Endothelial cell (in vitro differentiated cells): ENCODE results near the gene PODNL1. TPM values are rescaled to one million over a fixed set of nuclear protein-coding genes. Genes with fewer than 3 reads are reported as not detected.
A peak's percentile ranks its signal among the peaks of the same experiment; 100 is the strongest.

Experiments used
- DNase-seq: peaks from one replicate; pipeline ENCODE4 v3.0.0; 2021; ENCODE audit warnings: low spot score
- H3K27ac Mint-ChIP-seq: one replicate; pipeline ENCODE4 v1.8.0; 2021; ENCODE audit warnings: mixed read lengths, inconsistent platforms; ENCODE audit not compliant: unreplicated experiment
- H3K27me3 Mint-ChIP-seq: one replicate; pipeline ENCODE4 v1.8.0; 2021; ENCODE audit warnings: mild to moderate bottlenecking, moderate library complexity, mixed read lengths, inconsistent platforms; ENCODE audit not compliant: unreplicated experiment
- H3K36me3 Mint-ChIP-seq: one replicate; pipeline ENCODE4 v1.8.0; 2021; ENCODE audit warnings: mild to moderate bottlenecking, low read depth, mixed read lengths, inconsistent platforms; ENCODE audit not compliant: unreplicated experiment
- H3K4me1 Mint-ChIP-seq: one replicate; pipeline ENCODE4 v1.8.0; 2021; ENCODE audit warnings: mild to moderate bottlenecking, mixed read lengths, inconsistent platforms; ENCODE audit not compliant: unreplicated experiment
- H3K4me3 Mint-ChIP-seq: one replicate; pipeline ENCODE4 v1.8.0; 2021; ENCODE audit warnings: mild to moderate bottlenecking, mixed read lengths, inconsistent platforms; ENCODE audit not compliant: unreplicated experiment
- H3K9me3 Mint-ChIP-seq: one replicate; pipeline ENCODE4 v1.8.0; 2021; ENCODE audit warnings: mixed read lengths, inconsistent platforms; ENCODE audit not compliant: unreplicated experiment
- CTCF ChIP-seq: fragments of 200-600 bp; sonication (generic); IDR thresholded peaks from one replicate; pipeline ENCODE4 v1.5.0; 2021; ENCODE audit warnings: antibody characterized with exemption; ENCODE audit not compliant: unreplicated experiment
- total RNA-seq: library from RNA; stranded (reverse); fragmentation: NEBNext Ultra II Directional; extraction: Animal tissue kit (Norgen Biotek cat#: 25700); gene quantifications from one replicate; pipeline ENCODE4 v1.2.1, GENCODE V29; 2021; ENCODE audit not compliant: unreplicated experiment

PODNL1 gene
- total RNA-seq, 1 donor from 2014 or later = not detected

DNA sequence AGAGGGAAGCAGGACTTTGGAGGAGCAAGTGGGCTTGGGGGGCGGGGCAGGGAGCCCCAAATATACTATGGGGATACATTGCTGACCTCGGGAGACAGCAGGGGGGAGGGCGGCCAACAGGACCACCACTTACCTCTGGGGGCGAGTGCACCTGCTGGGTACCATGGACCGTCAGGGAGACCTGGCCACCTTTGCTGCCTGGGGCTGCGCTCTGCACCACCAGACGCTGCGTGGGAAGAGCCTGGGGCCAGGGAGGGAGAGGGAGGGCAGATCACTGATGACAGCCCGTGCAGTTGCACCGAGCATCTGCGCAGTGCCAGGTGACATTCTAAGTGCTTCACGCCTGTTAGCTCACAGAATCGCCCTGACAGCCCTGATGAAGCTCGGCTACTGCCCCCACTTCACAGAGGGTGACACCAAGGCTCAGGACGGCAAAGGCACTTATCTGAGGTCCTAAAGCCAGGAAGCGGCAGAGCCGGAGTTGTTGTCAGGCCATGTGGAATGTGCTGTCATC, 43.8 kb upstream of the PODNL1 start:
- Mint-ChIP-seq H3K27ac (no peak overlapping the region), H3K4me1 (peaks cover 11% of the 10 kb centered on the region)

GRCh38 chr19:13981467-13981866, 43.2 kb upstream of the PODNL1 start:
- H3K27ac Mint-ChIP-seq = no peak overlapping the region
- H3K27me3 Mint-ChIP-seq = peaks cover 9% of the 10 kb centered on the region
- TF ChIP-seq CTCF = no peak
- no peak for DNase-seq
- peaks cover 7% of the 10 kb centered on the region for H3K4me1 Mint-ChIP-seq
- H3K36me3 Mint-ChIP-seq = no peaks in the 10 kb centered on the region
- H3K9me3 Mint-ChIP-seq = no peaks in the 10 kb centered on the region
- no peak overlapping the region for H3K4me3 Mint-ChIP-seq

More for the DNA sequence above, 43.8 kb upstream of the PODNL1 start:
- Mint-ChIP-seq H3K27me3 (peaks cover 12% of the 10 kb centered on the region), H3K36me3 (no peaks in the 10 kb centered on the region), H3K4me3 (no peak overlapping the region), H3K9me3 (no peaks in the 10 kb centered on the region)
- TF ChIP-seq CTCF = no peak
- DNase-seq = no peak

DNA sequence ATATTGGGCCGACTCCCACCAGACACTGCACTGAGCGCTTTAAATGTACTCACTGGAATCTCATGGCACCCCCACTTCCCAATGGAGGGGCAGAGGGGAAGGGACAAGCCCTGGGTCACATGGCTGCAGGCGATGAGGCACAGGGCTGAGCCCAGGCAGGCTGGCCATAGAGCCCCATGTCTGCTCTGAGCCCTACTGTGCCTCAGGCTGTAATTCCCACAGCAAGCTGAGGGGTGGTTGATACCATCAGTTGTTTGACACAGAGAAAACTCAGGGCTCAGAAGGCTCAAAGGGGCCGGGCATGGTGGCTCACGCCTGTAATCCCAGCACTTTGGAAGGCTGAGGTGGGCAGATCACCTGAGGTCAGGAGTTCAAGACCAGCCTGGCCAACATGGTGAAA, 42.8 kb upstream of the PODNL1 start:
- Mint-ChIP-seq H3K9me3 (no peaks in the 10 kb centered on the region), H3K4me3 (no peak overlapping the region), H3K4me1 (peaks cover 5% of the 10 kb centered on the region), H3K36me3 (no peaks in the 10 kb centered on the region), H3K27me3 (peaks cover 11% of the 10 kb centered on the region), H3K27ac (peak overlapping the region; percentile 36)
- DNase-seq = no peak
- TF ChIP-seq CTCF = no peak

- TF ChIP-seq CTCF = no peak
- Mint-ChIP-seq H3K36me3 (peaks cover 4% of the 10 kb centered on the region), H3K4me1 (peaks cover 5% of the 10 kb centered on the region), H3K27ac (no peak overlapping the region), H3K4me3 (no peak overlapping the region), H3K27me3 (peaks cover 11% of the 10 kb centered on the region), H3K9me3 (no peaks in the 10 kb centered on the region)
- no peak for DNase-seq
Measured at GRCh38 chr19:13980340-13980739, 42.1 kb upstream of the PODNL1 start.

DNA sequence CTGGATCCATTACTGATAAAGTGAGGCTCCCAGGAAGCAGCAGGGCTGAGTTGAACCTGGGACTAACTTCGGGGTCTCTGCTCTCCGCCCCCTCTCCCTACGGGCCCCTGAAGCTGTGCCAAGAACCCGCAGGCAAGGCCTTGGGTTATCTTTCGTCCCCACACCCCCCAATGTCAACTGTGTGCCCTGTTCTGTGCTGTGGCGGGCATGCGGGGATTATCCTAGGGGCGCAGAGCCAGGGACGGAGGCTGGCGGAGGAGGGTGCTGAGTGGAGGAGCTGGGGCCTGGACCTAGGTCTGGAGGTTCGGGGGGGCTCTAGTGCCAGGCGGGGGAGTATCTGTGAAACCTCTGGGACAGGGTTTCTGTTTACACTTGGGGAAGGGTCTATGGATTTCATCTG, 41.5 kb upstream of the PODNL1 start:
- no peak for DNase-seq
- no peak overlapping the region for H3K4me3 Mint-ChIP-seq
- H3K27ac Mint-ChIP-seq = no peak overlapping the region
- no peaks in the 10 kb centered on the region for H3K9me3 Mint-ChIP-seq
- H3K36me3 Mint-ChIP-seq = peaks cover 7% of the 10 kb centered on the region
- H3K4me1 Mint-ChIP-seq = peaks cover 5% of the 10 kb centered on the region
- no peak for TF ChIP-seq CTCF
- H3K27me3 Mint-ChIP-seq = peaks cover 9% of the 10 kb centered on the region
